ENCODE data around the gene NHLH2.

NHLH2 gene

GRCh38 chr1:115837740-115838421 lies 3.0 kb downstream of the NHLH2 start:
- Histone ChIP-seq H3K4me2 (ENCODE audit: insufficient read depth, low read length) (no peak overlapping the region), H3K36me3 (ENCODE audit: insufficient read depth, low read length) (no peaks in the 10 kb centered on the region), H3K9ac (ENCODE audit: low read depth, low read length) (no peak overlapping the region), H3K27ac (ENCODE audit: low read length) (no peak overlapping the region), H3K27me3 (ENCODE audit: insufficient read depth, low read length, poor library complexity) (peaks cover 3% of the 10 kb centered on the region), H2AFZ (ENCODE audit: low read depth, low read length) (no peak overlapping the region), H3K79me2 (ENCODE audit: insufficient read depth, low read length) (no peaks in the 10 kb centered on the region), H4K20me1 (ENCODE audit: insufficient read depth, low read length) (no peaks in the 10 kb centered on the region), H3K9me3 (ENCODE audit: insufficient read depth, low read length, severe bottlenecking) (no peaks in the 10 kb centered on the region), H3K4me3 (ENCODE audit: low read depth in 1 of 2, low read length in 2 of 2) (no peak overlapping the region), H3K4me1 (ENCODE audit: insufficient read depth, low read length) (no peaks in the 10 kb centered on the region)
- TF ChIP-seq EZH2 (IDR thresholded peaks at IDR 0.05; ENCODE audit: borderline replicate concordance, low read depth, low read length, severe bottlenecking) (no peak), CTCF (IDR thresholded peaks at IDR 0.05; ENCODE audit: borderline replicate concordance, extremely low read depth, low read length, poor library complexity, severe bottlenecking) (no peak)
- DNase-seq, result no peak
- no peak for ATAC-seq (ENCODE audit: insufficient read depth, low read depth)

DNA sequence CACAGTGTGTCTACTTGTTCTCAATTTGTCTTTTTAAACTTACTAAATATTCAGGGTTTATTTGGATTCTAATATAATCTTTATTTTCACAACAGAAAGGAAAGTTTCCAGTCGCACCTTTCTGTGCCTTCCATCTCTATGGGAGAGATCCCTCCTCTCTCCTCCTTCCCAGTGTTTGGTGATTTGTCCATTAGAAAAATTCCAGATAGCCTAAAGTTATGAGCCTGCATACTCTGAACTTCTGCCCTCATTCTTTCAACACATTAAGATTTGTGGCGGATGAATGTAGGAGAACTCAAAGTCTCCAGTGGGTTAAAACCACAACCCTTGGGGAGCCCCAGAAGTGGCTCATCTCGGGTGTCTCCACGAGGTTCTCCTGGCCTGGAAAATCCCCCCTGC lies 3.6 kb downstream of the NHLH2 start:
- TF ChIP-seq EZH2 (IDR thresholded peaks at IDR 0.05; ENCODE audit: borderline replicate concordance, low read depth, low read length, severe bottlenecking) (no peak), CTCF (IDR thresholded peaks at IDR 0.05; ENCODE audit: borderline replicate concordance, extremely low read depth, low read length, poor library complexity, severe bottlenecking) (no peak)
- Histone ChIP-seq H3K27me3 (ENCODE audit: insufficient read depth, low read length, poor library complexity) (peaks cover 3% of the 10 kb centered on the region), H3K4me2 (ENCODE audit: insufficient read depth, low read length) (no peak overlapping the region), H3K9ac (ENCODE audit: low read depth, low read length) (no peak overlapping the region), H3K79me2 (ENCODE audit: insufficient read depth, low read length) (no peaks in the 10 kb centered on the region), H2AFZ (ENCODE audit: low read depth, low read length) (no peak overlapping the region), H3K4me3 (ENCODE audit: low read depth in 1 of 2, low read length in 2 of 2) (no peak overlapping the region), H3K9me3 (ENCODE audit: insufficient read depth, low read length, severe bottlenecking) (no peaks in the 10 kb centered on the region), H3K27ac (ENCODE audit: low read length) (no peak overlapping the region), H3K4me1 (ENCODE audit: insufficient read depth, low read length) (no peaks in the 10 kb centered on the region), H4K20me1 (ENCODE audit: insufficient read depth, low read length) (no peaks in the 10 kb centered on the region), H3K36me3 (ENCODE audit: insufficient read depth, low read length) (no peaks in the 10 kb centered on the region)
- ATAC-seq (ENCODE audit: insufficient read depth, low read depth) (no peak), DNase-seq (no peak)

DNA sequence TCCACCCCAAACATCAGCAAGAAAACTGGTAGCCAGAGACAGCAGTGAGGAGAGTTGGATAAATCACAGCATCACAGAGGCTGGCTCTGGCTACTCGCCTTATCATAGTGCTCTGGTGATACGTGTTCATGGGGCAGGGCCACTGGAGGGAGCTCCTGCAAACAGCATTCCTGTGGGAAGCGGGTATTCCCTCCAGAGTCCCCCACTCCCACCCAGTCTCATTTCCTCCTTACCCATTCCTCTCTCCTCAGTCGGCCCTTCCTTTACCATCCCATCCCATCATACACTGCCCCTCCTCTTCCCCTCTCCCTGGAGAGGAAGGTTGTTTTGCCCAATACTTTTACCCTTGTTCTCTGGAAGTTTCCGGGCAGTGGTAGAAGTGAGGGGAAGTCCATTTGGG lies 7.1 kb downstream of the NHLH2 start:
- Histone ChIP-seq H4K20me1 (ENCODE audit: insufficient read depth, low read length) (no peaks in the 10 kb centered on the region), H3K36me3 (ENCODE audit: insufficient read depth, low read length) (no peaks in the 10 kb centered on the region), H3K4me2 (ENCODE audit: insufficient read depth, low read length) (no peak overlapping the region), H3K4me1 (ENCODE audit: insufficient read depth, low read length) (no peaks in the 10 kb centered on the region), H3K9ac (ENCODE audit: low read depth, low read length) (no peak overlapping the region), H3K27ac (ENCODE audit: low read length) (no peak overlapping the region), H3K27me3 (ENCODE audit: insufficient read depth, low read length, poor library complexity) (peaks cover 3% of the 10 kb centered on the region), H3K4me3 (ENCODE audit: low read depth in 1 of 2, low read length in 2 of 2) (no peak overlapping the region), H3K79me2 (ENCODE audit: insufficient read depth, low read length) (no peaks in the 10 kb centered on the region), H3K9me3 (ENCODE audit: insufficient read depth, low read length, severe bottlenecking) (no peaks in the 10 kb centered on the region), H2AFZ (ENCODE audit: low read depth, low read length) (no peak overlapping the region)
- no peak for DNase-seq
- TF ChIP-seq CTCF (IDR thresholded peaks at IDR 0.05; ENCODE audit: borderline replicate concordance, extremely low read depth, low read length, poor library complexity, severe bottlenecking) (no peak), EZH2 (IDR thresholded peaks at IDR 0.05; ENCODE audit: borderline replicate concordance, low read depth, low read length, severe bottlenecking) (no peak)
- ATAC-seq (ENCODE audit: insufficient read depth, low read depth), result no peak
